K562 (cell line): Measurements from ENCODE around the gene FAM228A. TPM values are rescaled to one million over a fixed set of nuclear protein-coding genes. Genes with fewer than 3 reads are reported as not detected.

Experiments
- ATAC-seq: fragments of 200-7000 bp; cut with Tn5 transposase; 3 replicates; pipeline ENCODE4 v1.9.1; 2020; ENCODE audit warnings: moderate library complexity
- BruUV-seq: library from RNA; stranded (reverse); fragments of 400-500 nt; replicated peaks from 2 replicates; lab custom pipeline; 2021; lab: Mats Ljungman, UMichigan
- CTCF ChIA-PET: fragments of 300-600 bp; formaldehyde crosslinking; extraction: SDS; loops from one replicate; lab custom pipeline; 2021; ENCODE audit warnings: low intra/inter-chr PET ratio; lab: Yijun Ruan, JAX
- POLR2A ChIA-PET: fragments of 300-600, 350-650 bp; sonication (Branson Sonifier 250); formaldehyde crosslinking; extraction: SDS; loops from one replicate; lab custom pipeline; 2021; ENCODE audit warnings: antibody characterized with exemption, inconsistent platforms; lab: Yijun Ruan, JAX
- DNase-seq, 4 experiments: peaks; one replicate each; pipeline versions ENCODE4 v3.0.0 to v3.0.0-alpha.2; 2011 to 2018; ENCODE audit warnings: low spot score in 3 of 4, mixed read lengths in 3 of 4; ENCODE audit errors: extremely low read depth in 1 of 4
- FAIRE-seq: peaks from 2 replicates; lab custom pipeline; 2011; peaks lifted over from hg19 to GRCh38; lab: Jason Lieb, UNC
- H2AFZ ChIP-seq: 2 replicates; pipeline ENCODE4 v1.6.0; 2011; ENCODE audit warnings: low read depth, low read length, control low read depth, inconsistent platforms
- H3K27ac ChIP-seq: fragments of 200-600 bp; 3 replicates; pipeline ENCODE4 v1.8.0; 2011; ENCODE audit warnings: low read depth, mild to moderate bottlenecking, control low read depth, inconsistent platforms, low read length, moderate library complexity, mixed read lengths; ENCODE audit errors: extremely low read depth
- H3K27me3 ChIP-seq, 2 experiments: fragments of 300-600 bp in 1 of 2; 2 replicates in 1 of 2; 3 replicates in 1 of 2; pipeline versions ENCODE4 v1.6.0 to v1.8.0; 2011; ENCODE audit warnings: inconsistent platforms in 2 of 2, low read length in 2 of 2, mild to moderate bottlenecking in 1 of 2, mixed read lengths in 1 of 2, moderate library complexity in 1 of 2; ENCODE audit not compliant: control insufficient read depth in 2 of 2, insufficient read depth in 2 of 2
- H3K36me3 ChIP-seq: fragments of 300-600 bp; 3 replicates; pipeline ENCODE4 v1.8.0; 2011; ENCODE audit warnings: mild to moderate bottlenecking, low read length, inconsistent platforms; ENCODE audit not compliant: control insufficient read depth, insufficient read depth
- H3K4me1 ChIP-seq, 2 experiments: fragments of 200-600 bp in 1 of 2; replicated peaks in 1 of 2; 2 replicates in 1 of 2; 3 replicates in 1 of 2; pipeline versions ENCODE4 v1.5.1 to v1.8.0; 2011; ENCODE audit warnings: inconsistent platforms in 2 of 2, low read length in 2 of 2, mild to moderate bottlenecking in 1 of 2, mixed read lengths in 1 of 2, moderate library complexity in 1 of 2; ENCODE audit not compliant: control insufficient read depth in 2 of 2, insufficient read depth in 2 of 2
- H3K4me2 ChIP-seq: 2 replicates; pipeline ENCODE4 v1.6.1; 2011; ENCODE audit warnings: low read length, control low read depth, inconsistent platforms, mixed read lengths; ENCODE audit not compliant: insufficient read depth
- H3K4me3 ChIP-seq: fragments of 200-600 bp; sonication (generic), shearing (Covaris generic); 2 replicates; pipeline ENCODE4 v1.5.1; 2016; ENCODE audit warnings: control low read depth, inconsistent platforms
- H3K79me2 ChIP-seq: fragments of 200-600 bp; 3 replicates; pipeline ENCODE4 v1.8.0; 2011; ENCODE audit warnings: low read length, inconsistent platforms; ENCODE audit not compliant: control insufficient read depth, insufficient read depth
- H3K9ac ChIP-seq, 2 experiments: 2 replicates each; pipeline versions ENCODE4 v1.6.0 to v1.6.1; 2011; ENCODE audit warnings: low read depth in 2 of 2, low read length in 2 of 2, control low read depth in 1 of 2, inconsistent platforms in 1 of 2, mild to moderate bottlenecking in 1 of 2, mixed read lengths in 1 of 2; ENCODE audit not compliant: insufficient read depth in 1 of 2
- H3K9me1 ChIP-seq: one replicate; pipeline ENCODE4 v1.6.0; 2011; ENCODE audit warnings: inconsistent platforms, mild to moderate bottlenecking, low read length, moderate library complexity; ENCODE audit not compliant: control insufficient read depth, insufficient read depth
- H3K9me3 ChIP-seq: replicated peaks from 2 replicates; pipeline ENCODE4 v1.5.1; 2011; ENCODE audit warnings: low read depth, low read length, inconsistent platforms; ENCODE audit not compliant: control insufficient read depth, insufficient read depth
- H4K20me1 ChIP-seq: replicated peaks from 2 replicates; pipeline ENCODE4 v1.6.1; 2011; ENCODE audit warnings: low read length, inconsistent platforms, mixed read lengths; ENCODE audit not compliant: control insufficient read depth, insufficient read depth
- BDP1 ChIP-seq: IDR thresholded peaks from 3 replicates; pipeline ENCODE4 v1.6.1; 2011; ENCODE audit not compliant: insufficient read length, insufficient read depth
- CHD7 ChIP-seq: fragments of 200-600 bp; sonication (generic); IDR thresholded peaks from one replicate; pipeline ENCODE4 v1.6.1; 2012; ENCODE audit warnings: mild to moderate bottlenecking, low read depth, low read length, inconsistent platforms
- KDM2B ChIP-seq: fragments of 250-450 bp; sonication (Bioruptor Pico); IDR thresholded peaks from 2 replicates; pipeline ENCODE4 v1.8.0; 2021; ENCODE audit warnings: mild to moderate bottlenecking, moderate library complexity
- POLR2G ChIP-seq: fragments of 200-400 bp; formaldehyde crosslinking; IDR thresholded peaks from 2 replicates; pipeline ENCODE4 v1.6.1; 2017; ENCODE audit warnings: low read depth, mild to moderate bottlenecking, antibody characterized with exemption, low read length, moderate library complexity
- TRIM25 ChIP-seq: fragments of 450-650 bp; IDR thresholded peaks from 2 replicates; pipeline ENCODE4 v1.7.0; 2016; ENCODE audit warnings: borderline replicate concordance
- ZBTB34 ChIP-seq: fragments of 250-450 bp; sonication (Bioruptor Pico); IDR thresholded peaks from 2 replicates; pipeline ENCODE4 v1.8.0; 2021; ENCODE audit warnings: mild to moderate bottlenecking, moderate library complexity
- WGBS: fragments of 100-300 bp; shearing (Covaris generic); methylation state at CpG from one replicate; pipeline ENCODE4 v1.1.6; 2016; ENCODE audit warnings: low coverage, mixed read lengths; ENCODE audit not compliant: insufficient coverage; ENCODE audit errors: missing lambda C conversion rate; 5-methylcytosine and 5-hydroxymethylcytosine counted together
- in situ Hi-C: fragments of 300-500 bp; cut with MboI; formaldehyde crosslinking; loops from 4 replicates; pipeline ENCODE4 v1.15.0; 2018; ENCODE audit warnings: inconsistent platforms, mixed read lengths
- intact Hi-C: fragments of 100-400 bp; cut with micrococcal nuclease; formaldehyde crosslinking; loops from 2 replicates; pipeline ENCODE4 v1.14.2; 2022
- polyA plus RNA-seq, 8 experiments: library from polyadenylated mRNA; depleted of rRNA in 4 of 8; stranded (reverse) in 5 of 8; unstranded in 3 of 8; fragments of >200 nt; fragmentation: Nextera tagmentation in 2 of 8; fragmentation: Illumina TruSeq in 1 of 8; extraction: Ambion mirVana in 2 of 8; extraction: Trizol in 1 of 8; gene quantifications; 2 replicates each; pipeline versions ENCODE4 v1.2.1 to v1.2.3, GENCODE V29; 2011 to 2014; ENCODE audit warnings: inconsistent platforms in 1 of 8, missing spikeins in 1 of 8
- total RNA-seq, 7 experiments: library from RNA; depleted of rRNA in 6 of 7; stranded (reverse); fragments of >200 nt in 6 of 7; fragmentation: Illumina TruSeq in 2 of 7; extraction: Trizol in 2 of 7; gene quantifications; 2 replicates each; pipeline versions ENCODE4 v1.2.1 to v1.2.3, GENCODE V29; 2011 to 2021; ENCODE audit warnings: low replicate concordance in 1 of 7

FAM228A gene
- total and polyA plus RNA-seq, 9 of the 15 experiments (the other 6 are each of a cell fraction or from before 2014, with no cell fraction given): not detected

- H3K4me2 ChIP-seq: no peak overlapping the region
- peaks cover 0 to 3% of the 10 kb centered on the region in 2 experiments; a peak in 1 of 5 replicates for H3K4me1 ChIP-seq
- H3K79me2 ChIP-seq: no peaks in the 10 kb centered on the region
- H3K4me3 ChIP-seq: no peak overlapping the region
- 45% methylated on average over 4 of the region's 4 CpGs for WGBS
- ChIA-PET POLR2A (no interaction called here), CTCF (no interaction called here)
- H3K27ac ChIP-seq: no peak overlapping the region
- intact Hi-C loops: no loop called here
- no peaks in the 10 kb centered on the region for H4K20me1 ChIP-seq
- no TSS peak for BruUV-seq
- ATAC-seq: no peak
- no peak for FAIRE-seq
- H2AFZ ChIP-seq: no peak overlapping the region
- in situ Hi-C loops: no loop called here
- no peaks in the 10 kb centered on the region for H3K9me3 ChIP-seq
- no peaks in the 10 kb centered on the region for H3K36me3 ChIP-seq
- DNase-seq: no peak
- no peaks in the 10 kb centered on the region for H3K9me1 ChIP-seq
- peak overlapping the region in 1 of 2 experiments; percentile 11; a peak in 1 of 4 replicates for H3K9ac ChIP-seq
- peaks cover 7 to 17% of the 10 kb centered on the region in 2 experiments; a peak in 4 of 5 replicates for H3K27me3 ChIP-seq
- TF ChIP-seq TRIM25 (no peak), KDM2B (CRISPR knock-in tag) (no peak), POLR2G (no peak), CHD7 (no peak), ZBTB34 (CRISPR knock-in tag) (no peak), BDP1 (no peak)
Measured at GRCh38 chr2:24205131-24205530, 30.3 kb downstream of the FAM228A start.
